Breast epithelium (tissue), 4 donors: ENCODE results near the gene HBEGF. TPM values are rescaled to one million over a fixed set of nuclear protein-coding genes. Genes with fewer than 3 reads are reported as not detected.

Experiments
- DNase-seq, 2 donors: peaks; one replicate each; pipeline ENCODE4 v3.0.0-alpha.2; 2019; ENCODE audit warnings: low spot score in 2 of 2
- H3K27ac ChIP-seq, 2 donors: fragments of 200-600 bp; sonication (generic) in 1 of 2; one replicate each; pipeline ENCODE4 v1.5.1; 2016 to 2019; ENCODE audit warnings: mild to moderate bottlenecking in 1 of 2
- H3K27me3 ChIP-seq, 2 donors: fragments of 200-600 bp; sonication (generic) in 1 of 2; one replicate each; pipeline versions ENCODE4 v1.5.1 to v1.6.0; 2017 to 2019; ENCODE audit warnings: control low read depth in 1 of 2, mild to moderate bottlenecking in 1 of 2
- H3K36me3 ChIP-seq: fragments of 200-600 bp; one replicate; pipeline ENCODE4 v1.5.1; 2019
- H3K4me1 ChIP-seq, 2 donors: fragments of 200-600 bp; sonication (generic); one replicate each; pipeline ENCODE4 v1.5.1; 2016 to 2019; ENCODE audit warnings: control low read depth in 1 of 2
- H3K4me3 ChIP-seq, 3 donors: fragments of 200-600 bp; sonication (generic); 1 replicate in 2 of 3; 2 replicates in 1 of 3; pipeline ENCODE4 v1.5.1; 2016 to 2019; ENCODE audit warnings: mild to moderate bottlenecking in 3 of 3, moderate library complexity in 2 of 3
- H3K9me3 ChIP-seq, 2 donors: fragments of 200-600 bp; sonication (generic) in 1 of 2; one replicate each; pipeline ENCODE4 v1.5.1; 2016 to 2019; ENCODE audit warnings: control low read depth in 1 of 2
- CTCF ChIP-seq, 3 donors: fragments of 450-650 bp; IDR thresholded peaks; one replicate each; pipeline ENCODE4 v1.5.1; 2016 to 2017; ENCODE audit warnings: antibody characterized with exemption in 3 of 3, mild to moderate bottlenecking in 3 of 3, moderate library complexity in 3 of 3
- POLR2A ChIP-seq: fragments of 450-650 bp; IDR thresholded peaks from one replicate; pipeline ENCODE4 v1.6.1; 2016; ENCODE audit warnings: antibody characterized with exemption, mild to moderate bottlenecking, moderate library complexity
- POLR2AphosphoS5 ChIP-seq, 3 donors: sonication (generic); formaldehyde crosslinking; IDR thresholded peaks; one replicate each; pipeline ENCODE4 v1.6.1; 2017; ENCODE audit warnings: antibody characterized with exemption in 3 of 3
- intact Hi-C: fragments of 100-400 bp; cut with DNase I; formaldehyde crosslinking; loops from one replicate; pipeline ENCODE4 v1.15.1; 2023; ENCODE audit warnings: low total_unique reads
- total RNA-seq, 3 donors: library from RNA; depleted of rRNA; stranded (reverse); fragments of >200 nt; gene quantifications; one replicate each; pipeline ENCODE4 v1.1.0, GENCODE V29; 2016

HBEGF gene
- total RNA-seq, 3 donors from 2014 or later = 4.3 to 22.9 (median 13.5) TPM

GRCh38 chr5:140338336-140338735 lies 8.1 kb downstream of the HBEGF start:
- Histone ChIP-seq H3K27ac (peak overlapping the region in 1 of 2 donors; percentile 15), H3K4me1 (no peaks in the 10 kb centered on the region), H3K36me3 (no peaks in the 10 kb centered on the region), H3K27me3 (no peaks in the 10 kb centered on the region), H3K9me3 (no peaks in the 10 kb centered on the region), H3K4me3 (no peak overlapping the region)
- TF ChIP-seq CTCF (IDR thresholded peaks at IDR 0.05) (no peak), POLR2AphosphoS5 (IDR thresholded peaks at IDR 0.05) (no peak), POLR2A (no peak)
- intact Hi-C loops = no loop called here
- DNase-seq = no peak

GRCh38 chr5:140337880-140338279 lies 8.5 kb downstream of the HBEGF start:
- TF ChIP-seq CTCF (IDR thresholded peaks at IDR 0.05) (no peak), POLR2A (no peak), POLR2AphosphoS5 (IDR thresholded peaks at IDR 0.05) (no peak)
- intact Hi-C loops = no loop called here
- no peaks in the 10 kb centered on the region for H3K4me1 ChIP-seq
- H3K4me3 ChIP-seq = no peak overlapping the region
- no peaks in the 10 kb centered on the region for H3K9me3 ChIP-seq
- no peaks in the 10 kb centered on the region for H3K36me3 ChIP-seq
- DNase-seq = no peak
- H3K27ac ChIP-seq = peak overlapping the region; percentile 15 to 19
- H3K27me3 ChIP-seq = no peaks in the 10 kb centered on the region

- peak overlapping the region in 1 of 2 donors; percentile 14 for H3K27ac ChIP-seq
- H3K4me3 ChIP-seq = no peak overlapping the region
- H3K9me3 ChIP-seq = no peaks in the 10 kb centered on the region
- H3K36me3 ChIP-seq = no peaks in the 10 kb centered on the region
- intact Hi-C loops = no loop called here
- H3K27me3 ChIP-seq = no peaks in the 10 kb centered on the region
- TF ChIP-seq POLR2A (no peak), POLR2AphosphoS5 (IDR thresholded peaks at IDR 0.05) (no peak)
- no peak for DNase-seq
- no peaks in the 10 kb centered on the region for H3K4me1 ChIP-seq
Measured at GRCh38 chr5:140336388-140336787, 10.0 kb downstream of the HBEGF start.

- Histone ChIP-seq H3K9me3 (no peaks in the 10 kb centered on the region), H3K4me3 (no peak overlapping the region), H3K27ac (no peak overlapping the region), H3K4me1 (no peaks in the 10 kb centered on the region), H3K36me3 (no peaks in the 10 kb centered on the region), H3K27me3 (no peaks in the 10 kb centered on the region)
- intact Hi-C loops = no loop called here
- TF ChIP-seq POLR2A (no peak), CTCF (IDR thresholded peaks at IDR 0.05) (no peak), POLR2AphosphoS5 (IDR thresholded peaks at IDR 0.05) (no peak)
- DNase-seq = no peak
Measured at GRCh38 chr5:140331638-140332037, 14.8 kb downstream of the HBEGF start.

- DNase-seq = no peak
- H3K4me1 ChIP-seq = no peaks in the 10 kb centered on the region
- TF ChIP-seq POLR2AphosphoS5 (IDR thresholded peaks at IDR 0.05) (no peak), CTCF (IDR thresholded peaks at IDR 0.05) (no peak), POLR2A (no peak)
- H3K27ac ChIP-seq = no peak overlapping the region
- no peaks in the 10 kb centered on the region for H3K27me3 ChIP-seq
- no peaks in the 10 kb centered on the region for H3K36me3 ChIP-seq
- no peaks in the 10 kb centered on the region for H3K9me3 ChIP-seq
- intact Hi-C loops = no loop called here
- H3K4me3 ChIP-seq = no peak overlapping the region
Measured at GRCh38 chr5:140329739-140330481, 16.5 kb downstream of the HBEGF start.
